Colonic mucosa (tissue), 4 donors: Measurements from ENCODE around the gene YEATS2. TPM values are rescaled to one million over a fixed set of nuclear protein-coding genes. Genes with fewer than 3 reads are reported as not detected.

ENCODE experiments used
- DNase-seq: peaks from one replicate; pipeline ENCODE4 v3.0.0-alpha.2; 2020
- H3K27ac ChIP-seq: fragments of 200-600 bp; one replicate; pipeline ENCODE4 v1.8.0; 2021
- H3K27me3 ChIP-seq: fragments of 200-600 bp; one replicate; pipeline ENCODE4 v1.8.0; 2021
- H3K36me3 ChIP-seq: fragments of 200-600 bp; one replicate; pipeline ENCODE4 v1.8.0; 2021
- H3K4me1 ChIP-seq: fragments of 200-600 bp; one replicate; pipeline ENCODE4 v1.8.0; 2021; ENCODE audit warnings: mild to moderate bottlenecking
- H3K4me3 ChIP-seq: fragments of 200-600 bp; one replicate; pipeline ENCODE4 v1.8.0; 2021
- H3K9ac ChIP-seq, 2 donors: one replicate each; pipeline ENCODE4 v1.7.0; 2013; ENCODE audit warnings: control low read depth in 2 of 2, low read depth in 2 of 2, low read length in 2 of 2
- H3K9me3 ChIP-seq: fragments of 200-600 bp; one replicate; pipeline ENCODE4 v1.8.0; 2021
- CTCF ChIP-seq: fragments of 200-600 bp; IDR thresholded peaks from one replicate; pipeline ENCODE4 v1.8.0; 2022; ENCODE audit warnings: antibody characterized with exemption, mild to moderate bottlenecking
- intact Hi-C: fragments of 100-400 bp; cut with DNase I; formaldehyde crosslinking; loops from one replicate; pipeline ENCODE4 v1.14.1; 2022
- total RNA-seq, 2 donors: library from RNA; stranded (reverse); fragmentation: NEBNext Ultra II Directional in 1 of 2; extraction: Animal tissue kit (Norgen Biotek cat#: 25700) in 1 of 2; gene quantifications; one replicate each; pipeline ENCODE4 v1.2.1, GENCODE V29; 2021
- donor health status: healthy.
- donor health status: DM: no; HTN: no; CAD: no.
- donor health status: DM: no; HTN: no; CAD: no.

Gene YEATS2
- 10 to 100 TPM; 17.3 to 25.2 TPM for total RNA-seq

GRCh38 chr3:183697610-183698317, at the start of gene YEATS2:
Gene YEATS2, plus strand, starts transcription at chr3:183697797. Its CDS starts 17,366 bp downstream, at chr3:183715163.
- intact Hi-C loops: loop anchor here (10.0 kb wide), 1 partner anchor 53 kb away; no protein-coding TSS in a partner anchor
- Histone ChIP-seq H3K27ac (peak within 1 kb of the TSS; percentile 76), H3K36me3 (no peaks in the 10 kb centered on the region), H3K9ac (peak within 1 kb of the TSS; percentile 92 to 98), H3K4me1 (no peaks in the 10 kb centered on the region), H3K4me3 (peak within 1 kb of the TSS; percentile 97), H3K9me3 (no peaks in the 10 kb centered on the region), H3K27me3 (no peaks in the 10 kb centered on the region)
- DNase-seq: peak; percentile 67
- no peak for TF ChIP-seq CTCF

- Histone ChIP-seq H3K9me3 (no peaks in the 10 kb centered on the region), H3K4me1 (no peaks in the 10 kb centered on the region), H3K9ac (no peak overlapping the region), H3K36me3 (peaks cover 6% of the 10 kb centered on the region), H3K27ac (no peak overlapping the region), H3K27me3 (no peaks in the 10 kb centered on the region), H3K4me3 (no peak overlapping the region)
- intact Hi-C loops: no loop called here
- no peak for TF ChIP-seq CTCF
- DNase-seq: no peak
Observed at GRCh38 chr3:183650554-183650953, 47.0 kb upstream of the YEATS2 start.

GRCh38 chr3:183653209-183654064, 44.2 kb upstream of the YEATS2 start:
- Histone ChIP-seq H3K36me3 (peaks cover 6% of the 10 kb centered on the region), H3K27me3 (no peaks in the 10 kb centered on the region), H3K9me3 (no peaks in the 10 kb centered on the region), H3K27ac (no peak overlapping the region), H3K4me1 (no peaks in the 10 kb centered on the region), H3K9ac (no peak overlapping the region), H3K4me3 (no peak overlapping the region)
- intact Hi-C loops: no loop called here
- TF ChIP-seq CTCF: no peak
- no peak for DNase-seq

GRCh38 chr3:183654727-183655126, 42.9 kb upstream of the YEATS2 start:
- Histone ChIP-seq H3K27me3 (no peaks in the 10 kb centered on the region), H3K4me1 (no peaks in the 10 kb centered on the region), H3K9me3 (no peaks in the 10 kb centered on the region), H3K27ac (no peak overlapping the region), H3K4me3 (no peak overlapping the region), H3K9ac (no peak overlapping the region), H3K36me3 (peaks cover 6% of the 10 kb centered on the region)
- intact Hi-C loops: no loop called here
- TF ChIP-seq CTCF: no peak
- no peak for DNase-seq

GRCh38 chr3:183662099-183662498, 35.5 kb upstream of the YEATS2 start:
- DNase-seq: no peak
- Histone ChIP-seq H3K4me1 (no peaks in the 10 kb centered on the region), H3K27me3 (no peaks in the 10 kb centered on the region), H3K4me3 (no peak overlapping the region), H3K36me3 (no peaks in the 10 kb centered on the region), H3K9me3 (no peaks in the 10 kb centered on the region), H3K9ac (no peak overlapping the region), H3K27ac (no peak overlapping the region)
- intact Hi-C loops: no loop called here
- TF ChIP-seq CTCF: no peak
